Neural crest cell (in vitro differentiated cells): ENCODE measurements around the gene AUTS2. TPM values are rescaled to one million over a fixed set of nuclear protein-coding genes. Genes with fewer than 3 reads are reported as not detected.

Experiments
- DNase-seq: peaks from one replicate; pipeline ENCODE4 v3.0.0; 2021; ENCODE audit warnings: low read depth, mixed read lengths, low spot score
- H3K27ac Mint-ChIP-seq: one replicate; pipeline ENCODE4 v1.8.0; 2021; ENCODE audit warnings: mild to moderate bottlenecking, mixed read lengths; ENCODE audit not compliant: unreplicated experiment
- H3K27me3 Mint-ChIP-seq: 2 replicates; pipeline ENCODE4 v1.8.0; 2021; ENCODE audit warnings: low read depth, mild to moderate bottlenecking, mixed read lengths
- H3K36me3 Mint-ChIP-seq: 2 replicates; pipeline ENCODE4 v1.8.0; 2021; ENCODE audit warnings: low read depth, mild to moderate bottlenecking, mixed read lengths
- H3K4me1 Mint-ChIP-seq: 2 replicates; pipeline ENCODE4 v1.8.0; 2021; ENCODE audit warnings: mixed read lengths
- H3K4me3 Mint-ChIP-seq: one replicate; pipeline ENCODE4 v1.8.0; 2021; ENCODE audit warnings: mild to moderate bottlenecking, mixed read lengths
- H3K9me3 Mint-ChIP-seq: 2 replicates; pipeline ENCODE4 v1.8.0; 2021; ENCODE audit warnings: mixed read lengths
- CTCF ChIP-seq: fragments of 200-600 bp; sonication (generic); conservative IDR thresholded peaks from 2 replicates; pipeline ENCODE4 v1.5.0; 2021; ENCODE audit warnings: antibody characterized with exemption, mild to moderate bottlenecking
- total RNA-seq: library from RNA; stranded (reverse); gene quantifications from 2 replicates; pipeline ENCODE4 v1.2.1, GENCODE V29; 2021

Gene AUTS2
- total RNA-seq, 1 donor from 2014 or later: 152 TPM

GRCh38 chr7:69896121-69896520 lies 297.8 kb downstream of the AUTS2 start:
- no peaks in the 10 kb centered on the region for H3K36me3 Mint-ChIP-seq

GRCh38 chr7:69898189-69898588 lies 299.9 kb downstream of the AUTS2 start:
- no peaks in the 10 kb centered on the region for H3K27me3 Mint-ChIP-seq
- no peak overlapping the region for H3K4me3 Mint-ChIP-seq
- H3K36me3 Mint-ChIP-seq: no peaks in the 10 kb centered on the region
- peaks cover 22% of the 10 kb centered on the region for H3K4me1 Mint-ChIP-seq
- DNase-seq: no peak
- no peak for TF ChIP-seq CTCF
- H3K27ac Mint-ChIP-seq: no peak overlapping the region
- H3K9me3 Mint-ChIP-seq: no peaks in the 10 kb centered on the region

More at GRCh38 chr7:69896121-69896520, 297.8 kb downstream of the AUTS2 start:
- Mint-ChIP-seq H3K4me3 (no peak overlapping the region), H3K27me3 (no peaks in the 10 kb centered on the region), H3K27ac (no peak overlapping the region), H3K9me3 (no peaks in the 10 kb centered on the region), H3K4me1 (peaks cover 26% of the 10 kb centered on the region)
- DNase-seq: no peak
- no peak for TF ChIP-seq CTCF

DNA sequence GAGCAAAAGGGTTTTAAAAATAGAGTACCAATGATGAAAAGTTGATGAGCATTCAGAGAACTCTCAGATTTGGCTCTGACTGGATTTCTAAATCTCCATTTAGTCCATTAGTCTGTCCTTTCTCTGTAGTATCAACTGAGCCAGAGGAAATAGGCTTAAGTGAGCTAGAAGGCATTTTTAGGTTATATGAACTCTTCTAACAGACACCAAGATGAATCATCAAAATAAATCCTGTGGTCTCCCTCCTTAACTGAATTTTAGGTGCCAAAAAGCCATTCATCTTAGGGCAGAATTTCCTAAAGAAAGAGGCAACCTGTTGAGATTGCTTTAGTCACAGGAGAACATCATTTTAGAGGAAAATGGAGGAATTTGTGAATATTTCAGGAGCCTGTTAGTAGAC lies 305.1 kb downstream of the AUTS2 start:
- Mint-ChIP-seq H3K36me3 (no peaks in the 10 kb centered on the region), H3K4me1 (peaks cover 5% of the 10 kb centered on the region), H3K27ac (no peak overlapping the region), H3K4me3 (no peak overlapping the region), H3K9me3 (no peaks in the 10 kb centered on the region), H3K27me3 (no peaks in the 10 kb centered on the region)
- no peak for DNase-seq
- TF ChIP-seq CTCF: no peak

- Mint-ChIP-seq H3K9me3 (no peaks in the 10 kb centered on the region), H3K36me3 (peaks cover 5% of the 10 kb centered on the region), H3K4me1 (peaks cover 5% of the 10 kb centered on the region), H3K4me3 (no peak overlapping the region), H3K27me3 (no peaks in the 10 kb centered on the region), H3K27ac (no peak overlapping the region)
- no peak for DNase-seq
- no peak for TF ChIP-seq CTCF
Observed at GRCh38 chr7:69906283-69906995, 308.2 kb downstream of the AUTS2 start.

- Mint-ChIP-seq H3K36me3 (peaks cover 5% of the 10 kb centered on the region), H3K4me1 (peaks cover 5% of the 10 kb centered on the region), H3K4me3 (no peak overlapping the region), H3K27ac (no peak overlapping the region), H3K9me3 (no peaks in the 10 kb centered on the region), H3K27me3 (no peaks in the 10 kb centered on the region)
- TF ChIP-seq CTCF: no peak
- no peak for DNase-seq
Observed at GRCh38 chr7:69907720-69908119, 309.4 kb downstream of the AUTS2 start.
